ENCODE measurements around the gene FGD3. TPM values are rescaled to one million over a fixed set of nuclear protein-coding genes. Genes with fewer than 3 reads are reported as not detected.
A peak's percentile ranks its signal among the peaks of the same experiment; 100 is the strongest.

The FGD3 gene
- total RNA-seq, 1 donor from 2014 or later = 0.09 TPM

GRCh38 chr9:93081931-93082330 is 134.6 kb downstream of the FGD3 start:
- Mint-ChIP-seq H3K9me3 (ENCODE audit: unreplicated experiment) (peaks cover 4% of the 10 kb centered on the region), H3K36me3 (ENCODE audit: low read depth, unreplicated experiment) (no peaks in the 10 kb centered on the region), H3K27ac (ENCODE audit: unreplicated experiment) (no peak overlapping the region), H3K27me3 (ENCODE audit: low read depth, unreplicated experiment) (peaks cover 5% of the 10 kb centered on the region), H3K4me3 (ENCODE audit: unreplicated experiment) (no peak overlapping the region), H3K4me1 (ENCODE audit: low read depth, unreplicated experiment) (no peaks in the 10 kb centered on the region)
- peaks cover 5% of the 10 kb centered on the region for H3K4me1 ChIP-seq (ENCODE audit: insufficient read depth, low read length)
- no peaks in the 10 kb centered on the region for H3K9me3 ChIP-seq (ENCODE audit: insufficient read depth, low read depth, low read length)
- TF ChIP-seq CTCF (IDR thresholded peaks at IDR 0.05; ENCODE audit: insufficient read depth, low read depth, low read length) = no peak
- TF ChIP-seq EZH2 (IDR thresholded peaks at IDR 0.05; ENCODE audit: insufficient read depth, low read length) = no peak
- no peak overlapping the region for H3K9ac ChIP-seq (ENCODE audit: low read length)
- H4K20me1 ChIP-seq (ENCODE audit: insufficient read depth, low read length) = no peaks in the 10 kb centered on the region
- no peaks in the 10 kb centered on the region for H3K36me3 ChIP-seq (ENCODE audit: insufficient read depth, low read length)
- no peaks in the 10 kb centered on the region for H3K27me3 ChIP-seq (ENCODE audit: insufficient read depth, low read length)
- no peak overlapping the region for H3K4me3 ChIP-seq (ENCODE audit: insufficient read depth, low read depth, low read length)
- H3K27ac ChIP-seq (ENCODE audit: low read depth, low read length) = peak overlapping the region; percentile 47
- FAIRE-seq (no peak), DNase-seq (ENCODE audit: low read depth) (peak; percentile 93)
- no peaks in the 10 kb centered on the region for H3K79me2 ChIP-seq (ENCODE audit: insufficient read depth, low read length)
- H3K4me2 ChIP-seq (ENCODE audit: low read length) = no peak overlapping the region
- no peak overlapping the region for H2AFZ ChIP-seq (ENCODE audit: low read depth, low read length)

- H3K36me3 Mint-ChIP-seq (ENCODE audit: low read depth, unreplicated experiment) = no peaks in the 10 kb centered on the region
- H3K9me3 Mint-ChIP-seq (ENCODE audit: unreplicated experiment) = peaks cover 4% of the 10 kb centered on the region
- Histone ChIP-seq H3K36me3 (ENCODE audit: insufficient read depth, low read length) (no peaks in the 10 kb centered on the region), H4K20me1 (ENCODE audit: insufficient read depth, low read length) (no peaks in the 10 kb centered on the region), H3K4me3 (ENCODE audit: insufficient read depth, low read depth, low read length) (no peak overlapping the region), H3K9ac (ENCODE audit: low read length) (no peak overlapping the region), H2AFZ (ENCODE audit: low read depth, low read length) (no peak overlapping the region), H3K4me1 (ENCODE audit: insufficient read depth, low read length) (peaks cover 5% of the 10 kb centered on the region), H3K27me3 (ENCODE audit: insufficient read depth, low read length) (no peaks in the 10 kb centered on the region), H3K4me2 (ENCODE audit: low read length) (no peak overlapping the region), H3K79me2 (ENCODE audit: insufficient read depth, low read length) (no peaks in the 10 kb centered on the region), H3K9me3 (ENCODE audit: insufficient read depth, low read depth, low read length) (no peaks in the 10 kb centered on the region), H3K27ac (ENCODE audit: low read depth, low read length) (no peak overlapping the region)
- no peak overlapping the region for H3K4me3 Mint-ChIP-seq (ENCODE audit: unreplicated experiment)
- DNase-seq (ENCODE audit: low read depth) (no peak), FAIRE-seq (no peak)
- TF ChIP-seq EZH2 (IDR thresholded peaks at IDR 0.05; ENCODE audit: insufficient read depth, low read length) = no peak
- no peak for TF ChIP-seq CTCF (IDR thresholded peaks at IDR 0.05; ENCODE audit: insufficient read depth, low read depth, low read length)
- H3K27ac Mint-ChIP-seq (ENCODE audit: unreplicated experiment) = no peak overlapping the region
- no peaks in the 10 kb centered on the region for H3K4me1 Mint-ChIP-seq (ENCODE audit: low read depth, unreplicated experiment)
- peaks cover 4% of the 10 kb centered on the region for H3K27me3 Mint-ChIP-seq (ENCODE audit: low read depth, unreplicated experiment)
Measured at GRCh38 chr9:93082841-93083411, 135.6 kb downstream of the FGD3 start.

Measured in astrocyte (in vitro differentiated cells and primary cell).